SW 1271 (cell line): ENCODE data around the gene CPAMD8.
"Not testable (repeated sequence)": the region's sequence is repeated elsewhere in the genome, so short reads cannot be mapped to it uniquely, and the experiment has no call there.

Experiments used
- DNase-seq, 2 experiments: peaks; one replicate each; lab custom pipeline; 2025; lab: John Stamatoyannopoulos, UW

Gene CPAMD8

GRCh38 chr19:17001603-17002183 lies 24.9 kb downstream of the CPAMD8 start:
- DNase-seq, result no peak

- DNase-seq, result no peak
These were observed 27.9 kb downstream of the CPAMD8 start for GRCh38 chr19:16998635-16999194.

- not testable (repeated sequence) for DNase-seq
These were observed 29.6 kb downstream of the CPAMD8 start for GRCh38 chr19:16996838-16997490.

GRCh38 chr19:16988661-16989060 lies 37.9 kb downstream of the CPAMD8 start:
- no peak for DNase-seq

GRCh38 chr19:16985403-16985802 lies 41.2 kb downstream of the CPAMD8 start:
- DNase-seq, result no peak

- DNase-seq, result not testable (repeated sequence)
These were observed 44.0 kb downstream of the CPAMD8 start for GRCh38 chr19:16982586-16982985.

- DNase-seq, result no peak
These were observed 47.5 kb downstream of the CPAMD8 start for GRCh38 chr19:16978839-16979802.

GRCh38 chr19:16978156-16978555 lies 48.5 kb downstream of the CPAMD8 start:
- DNase-seq, result no peak

- DNase-seq, result no peak
These were observed 49.3 kb downstream of the CPAMD8 start for GRCh38 chr19:16977306-16977705.

GRCh38 chr19:16976446-16976845 lies 50.2 kb downstream of the CPAMD8 start:
- no peak for DNase-seq

- no peak for DNase-seq
These were observed 55.8 kb downstream of the CPAMD8 start for GRCh38 chr19:16970821-16971220.

GRCh38 chr19:16969135-16969534 lies 57.5 kb downstream of the CPAMD8 start:
- DNase-seq, result peak in 1 of 2 experiments; percentile 12

- not testable (repeated sequence) for DNase-seq
These were observed 65.4 kb downstream of the CPAMD8 start for GRCh38 chr19:16960996-16961822.

GRCh38 chr19:16958277-16958676 lies 68.3 kb downstream of the CPAMD8 start:
- DNase-seq, result not testable (repeated sequence)

- DNase-seq, result no peak
These were observed 68.8 kb downstream of the CPAMD8 start for GRCh38 chr19:16957855-16958254.

GRCh38 chr19:16957151-16957701 lies 69.4 kb downstream of the CPAMD8 start:
- no peak for DNase-seq

GRCh38 chr19:16955161-16955560 lies 71.4 kb downstream of the CPAMD8 start:
- DNase-seq, result no peak

- no peak for DNase-seq
These were observed 74.6 kb downstream of the CPAMD8 start for GRCh38 chr19:16952046-16952445.

GRCh38 chr19:16951529-16951928 lies 75.1 kb downstream of the CPAMD8 start:
- DNase-seq, result no peak

GRCh38 chr19:16949496-16950023 lies 77.0 kb downstream of the CPAMD8 start:
- DNase-seq, result no peak
